HepG2 (cell line): ENCODE data around the gene TRIM36. TPM values are rescaled to one million over a fixed set of nuclear protein-coding genes. Genes with fewer than 3 reads are reported as not detected.

Experiments used
- ATAC-seq: fragments of 200-7000 bp; cut with Tn5 transposase; 3 replicates; pipeline ENCODE4 v1.9.1; 2020; ENCODE audit warnings: mild to moderate bottlenecking, moderate library complexity
- BruUV-seq: library from RNA; stranded (reverse); fragments of 400-500 nt; replicated peaks from 2 replicates; lab custom pipeline; 2021; lab: Mats Ljungman, UMichigan
- CTCF ChIA-PET: fragments of 300-600 bp; formaldehyde crosslinking; extraction: SDS; loops from one replicate; lab custom pipeline; 2021; ENCODE audit warnings: low total read pairs, inconsistent platforms, low intra/inter-chr PET ratio; lab: Yijun Ruan, JAX
- POLR2A ChIA-PET: fragments of 350-600 bp; sonication (Branson Sonifier 250); formaldehyde crosslinking; loops from one replicate; lab custom pipeline; 2020; ENCODE audit warnings: antibody characterized with exemption, inconsistent platforms; lab: Yijun Ruan, JAX
- DNase-seq: peaks from one replicate; pipeline ENCODE4 v3.0.0-alpha.2; 2015; ENCODE audit warnings: low spot score
- FAIRE-seq: peaks from 3 replicates; lab custom pipeline; 2011; peaks lifted over from hg19 to GRCh38; lab: Jason Lieb, UNC
- H2AFZ ChIP-seq: one replicate; pipeline ENCODE4 v1.6.1; 2011; ENCODE audit warnings: low read length, inconsistent platforms
- H3K27ac ChIP-seq: fragments of 300-600 bp; 3 replicates; pipeline ENCODE4 v1.8.0; 2011; ENCODE audit warnings: mixed run types, mild to moderate bottlenecking, mixed read lengths, low read length, inconsistent platforms; ENCODE audit not compliant: insufficient read depth; ENCODE audit errors: extremely low read length
- H3K27me3 ChIP-seq, 2 experiments: fragments of 200-600 bp in 1 of 2; 2 replicates in 1 of 2; 3 replicates in 1 of 2; pipeline versions ENCODE4 v1.6.0 to v1.8.0; 2011; ENCODE audit warnings: low read length in 2 of 2, mild to moderate bottlenecking in 2 of 2, moderate library complexity in 2 of 2, inconsistent platforms in 1 of 2; ENCODE audit not compliant: insufficient read depth in 2 of 2, control insufficient read depth in 1 of 2
- H3K36me3 ChIP-seq, 2 experiments: fragments of 200-600 bp in 1 of 2; replicated peaks in 1 of 2; 2 replicates in 1 of 2; 3 replicates in 1 of 2; pipeline versions ENCODE4 v1.5.1 to v1.8.0; 2011; ENCODE audit warnings: low read length in 2 of 2, inconsistent platforms in 1 of 2; ENCODE audit not compliant: insufficient read depth in 2 of 2, control insufficient read depth in 1 of 2
- H3K4me1 ChIP-seq: 2 replicates; pipeline ENCODE4 v1.5.1; 2012; ENCODE audit warnings: low read length, inconsistent platforms; ENCODE audit not compliant: insufficient read depth
- H3K4me2 ChIP-seq: 2 replicates; pipeline ENCODE4 v1.6.0; 2011; ENCODE audit warnings: low read depth, low read length, inconsistent platforms
- H3K4me3 ChIP-seq, 3 experiments: fragments of 200-600 bp in 1 of 3; sonication (generic), shearing (Covaris generic) in 1 of 3; replicated peaks in 1 of 3; 2 replicates each; pipeline ENCODE4 v1.5.1; 2011 to 2016; ENCODE audit warnings: low read length in 3 of 3, inconsistent platforms in 2 of 3, low read depth in 2 of 3, mild to moderate bottlenecking in 2 of 3, control low read depth in 1 of 3, mixed read lengths in 1 of 3; ENCODE audit not compliant: insufficient read depth in 1 of 3
- H3K79me2 ChIP-seq: one replicate; pipeline ENCODE4 v1.6.1; 2011; ENCODE audit warnings: low read length, inconsistent platforms; ENCODE audit not compliant: insufficient read depth
- H3K9ac ChIP-seq: 2 replicates; pipeline ENCODE4 v1.6.0; 2011; ENCODE audit warnings: mild to moderate bottlenecking, low read depth, low read length, inconsistent platforms; ENCODE audit not compliant: insufficient read depth
- H3K9me3 ChIP-seq: 2 replicates; pipeline ENCODE4 v1.5.1; 2012; ENCODE audit warnings: mild to moderate bottlenecking, low read length
- H4K20me1 ChIP-seq: 2 replicates; pipeline ENCODE4 v1.6.0; 2011; ENCODE audit warnings: inconsistent platforms, mild to moderate bottlenecking, low read length, moderate library complexity; ENCODE audit not compliant: insufficient read depth
- ATRX ChIP-seq: sonication (generic); formaldehyde crosslinking; IDR thresholded peaks from 2 replicates; pipeline ENCODE4 v1.4.0; 2020; ENCODE audit warnings: missing genetic modification reagents, borderline replicate concordance
- EHMT2 ChIP-seq: fragments of 200-600 bp; sonication (generic); IDR thresholded peaks from 2 replicates; pipeline ENCODE4 v1.7.0; 2017; ENCODE audit warnings: antibody characterized with exemption, low read depth, low read length, borderline replicate concordance
- EZH2 ChIP-seq: conservative IDR thresholded peaks from 2 replicates; pipeline ENCODE4 v1.6.1; 2012; ENCODE audit warnings: mild to moderate bottlenecking, low read depth, low read length, moderate library complexity
- IKZF1 ChIP-seq: fragments of 450-650 bp; IDR thresholded peaks from 2 replicates; pipeline ENCODE4 v1.7.1; 2016
- JARID2 ChIP-seq: sonication (generic); formaldehyde crosslinking; IDR thresholded peaks from 2 replicates; pipeline ENCODE4 v1.8.1; 2023; ENCODE audit warnings: missing genetic modification reagents, inconsistent platforms; ENCODE audit not compliant: insufficient replicate concordance
- KDM6A ChIP-seq: IDR thresholded peaks from 2 replicates; pipeline ENCODE4 v1.6.1; 2016; ENCODE audit warnings: low read depth
- KLF11 ChIP-seq: IDR thresholded peaks from 2 replicates; pipeline ENCODE4 v1.6.1; 2016; ENCODE audit warnings: missing compliant biosample characterization
- RNF2 ChIP-seq: fragments of 450-650 bp; conservative IDR thresholded peaks from 2 replicates; pipeline ENCODE4 v1.6.1; 2016; ENCODE audit warnings: low read depth
- SALL2 ChIP-seq: sonication (generic); formaldehyde crosslinking; IDR thresholded peaks from 2 replicates; pipeline ENCODE4 v1.8.1; 2023; ENCODE audit warnings: mild to moderate bottlenecking, missing genetic modification reagents, inconsistent platforms
- TCF7L2 ChIP-seq: IDR thresholded peaks from 2 replicates; pipeline ENCODE4 v1.6.1; 2011; ENCODE audit warnings: mild to moderate bottlenecking, low read depth, low read length, moderate library complexity
- XBP1 ChIP-seq: sonication (generic); formaldehyde crosslinking; IDR thresholded peaks from 2 replicates; pipeline ENCODE4 v1.5.0; 2020; ENCODE audit warnings: missing genetic modification reagents
- ZNF225 ChIP-seq: sonication (generic); formaldehyde crosslinking; IDR thresholded peaks from 2 replicates; pipeline ENCODE4 v1.4.0; 2020; ENCODE audit warnings: mild to moderate bottlenecking, missing genetic modification reagents
- WGBS: methylation state at CpG from one replicate; pipeline ENCODE4 v1.1.6; 2017; ENCODE audit warnings: low lambda C conversion rate; 5-methylcytosine and 5-hydroxymethylcytosine counted together
- in situ Hi-C: cut with HindIII; loops from 2 replicates; pipeline ENCODE4 v1.10.0; 2017; ENCODE audit warnings: low pct_unique_long_range_greater_than_20kb; ENCODE audit not compliant: extremely low pct_ligation_motif_present
- intact Hi-C: fragments of 100-400 bp; cut with micrococcal nuclease; formaldehyde crosslinking; loops from one replicate; pipeline ENCODE4 v1.10.0; 2022; ENCODE audit not compliant: unreplicated experiment
- polyA plus RNA-seq, 8 experiments: library from polyadenylated mRNA; depleted of rRNA in 3 of 8; stranded (reverse) in 7 of 8; unstranded in 1 of 8; fragments of >200 nt; fragmentation: Illumina TruSeq in 4 of 8; extraction: Trizol in 4 of 8; gene quantifications; 2 replicates each; pipeline versions ENCODE4 v1.2.1 to v1.2.3, GENCODE V29; 2011 to 2016; ENCODE audit warnings: low read depth in 4 of 8, missing spikeins in 1 of 8, mixed read lengths in 1 of 8; ENCODE audit not compliant: insufficient read depth in 1 of 8
- total RNA-seq, 5 experiments: library from RNA; depleted of rRNA; stranded (reverse); fragments of >200 nt; fragmentation: Illumina TruSeq; extraction: Trizol; gene quantifications; 2 replicates each; pipeline ENCODE4 v1.2.3, GENCODE V29; 2016; ENCODE audit warnings: low read depth in 1 of 5
- TF ChIP-seq, protein P1 (sequence below): sonication (generic); formaldehyde crosslinking; IDR thresholded peaks from 2 replicates; pipeline ENCODE4 v1.4.0; 2020; ENCODE audit warnings: mild to moderate bottlenecking, missing genetic modification reagents, borderline replicate concordance
- TF ChIP-seq, protein P2 (sequence below): sonication (generic); formaldehyde crosslinking; conservative IDR thresholded peaks from 2 replicates; pipeline ENCODE4 v1.4.0; 2020; ENCODE audit warnings: mild to moderate bottlenecking, missing genetic modification reagents, moderate library complexity
- TF ChIP-seq, protein P3 (sequence below): sonication (generic); formaldehyde crosslinking; IDR thresholded peaks from 2 replicates; pipeline ENCODE4 v1.8.0; 2022; ENCODE audit warnings: mild to moderate bottlenecking, missing genetic modification reagents

The TRIM36 gene
- total and polyA plus RNA-seq, 2 of the 13 experiments (the other 11 are each of a cell fraction or from before 2014, with no cell fraction given) = 1.7 to 2.4 TPM

DNA sequence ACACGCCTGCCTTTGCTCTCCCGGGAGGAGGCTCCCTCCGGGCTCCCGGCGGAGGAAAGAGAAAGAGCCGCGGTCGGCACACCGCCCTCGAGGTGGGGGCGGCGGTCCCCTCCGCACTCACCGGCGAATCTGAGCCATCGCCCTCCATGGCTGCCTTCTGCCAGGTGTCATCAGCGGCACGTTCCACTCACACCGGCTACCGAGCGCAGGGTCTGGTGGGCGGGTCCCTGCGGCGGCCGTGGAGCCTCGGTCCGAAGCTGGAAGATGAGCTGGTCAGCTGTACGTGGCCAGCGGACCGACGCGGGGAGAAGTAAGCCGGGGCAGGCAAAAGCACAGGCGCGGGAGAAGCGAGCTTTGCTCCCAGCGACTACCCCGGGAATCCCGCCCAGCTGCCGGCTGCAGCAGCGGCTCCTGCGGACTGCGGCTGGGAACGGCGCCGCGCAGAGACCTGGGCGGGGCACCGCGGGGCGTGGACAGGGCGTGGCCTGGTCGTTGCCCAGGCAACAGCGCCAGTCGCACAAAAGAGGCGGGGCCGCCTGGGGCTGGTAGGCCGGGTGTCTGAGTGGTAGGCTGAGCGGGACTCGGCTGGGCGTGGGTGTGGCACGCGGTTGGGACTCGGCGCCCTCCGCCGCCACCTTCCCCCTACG is at the start of gene TRIM36 (continued):
- TF ChIP-seq, protein P1, sequence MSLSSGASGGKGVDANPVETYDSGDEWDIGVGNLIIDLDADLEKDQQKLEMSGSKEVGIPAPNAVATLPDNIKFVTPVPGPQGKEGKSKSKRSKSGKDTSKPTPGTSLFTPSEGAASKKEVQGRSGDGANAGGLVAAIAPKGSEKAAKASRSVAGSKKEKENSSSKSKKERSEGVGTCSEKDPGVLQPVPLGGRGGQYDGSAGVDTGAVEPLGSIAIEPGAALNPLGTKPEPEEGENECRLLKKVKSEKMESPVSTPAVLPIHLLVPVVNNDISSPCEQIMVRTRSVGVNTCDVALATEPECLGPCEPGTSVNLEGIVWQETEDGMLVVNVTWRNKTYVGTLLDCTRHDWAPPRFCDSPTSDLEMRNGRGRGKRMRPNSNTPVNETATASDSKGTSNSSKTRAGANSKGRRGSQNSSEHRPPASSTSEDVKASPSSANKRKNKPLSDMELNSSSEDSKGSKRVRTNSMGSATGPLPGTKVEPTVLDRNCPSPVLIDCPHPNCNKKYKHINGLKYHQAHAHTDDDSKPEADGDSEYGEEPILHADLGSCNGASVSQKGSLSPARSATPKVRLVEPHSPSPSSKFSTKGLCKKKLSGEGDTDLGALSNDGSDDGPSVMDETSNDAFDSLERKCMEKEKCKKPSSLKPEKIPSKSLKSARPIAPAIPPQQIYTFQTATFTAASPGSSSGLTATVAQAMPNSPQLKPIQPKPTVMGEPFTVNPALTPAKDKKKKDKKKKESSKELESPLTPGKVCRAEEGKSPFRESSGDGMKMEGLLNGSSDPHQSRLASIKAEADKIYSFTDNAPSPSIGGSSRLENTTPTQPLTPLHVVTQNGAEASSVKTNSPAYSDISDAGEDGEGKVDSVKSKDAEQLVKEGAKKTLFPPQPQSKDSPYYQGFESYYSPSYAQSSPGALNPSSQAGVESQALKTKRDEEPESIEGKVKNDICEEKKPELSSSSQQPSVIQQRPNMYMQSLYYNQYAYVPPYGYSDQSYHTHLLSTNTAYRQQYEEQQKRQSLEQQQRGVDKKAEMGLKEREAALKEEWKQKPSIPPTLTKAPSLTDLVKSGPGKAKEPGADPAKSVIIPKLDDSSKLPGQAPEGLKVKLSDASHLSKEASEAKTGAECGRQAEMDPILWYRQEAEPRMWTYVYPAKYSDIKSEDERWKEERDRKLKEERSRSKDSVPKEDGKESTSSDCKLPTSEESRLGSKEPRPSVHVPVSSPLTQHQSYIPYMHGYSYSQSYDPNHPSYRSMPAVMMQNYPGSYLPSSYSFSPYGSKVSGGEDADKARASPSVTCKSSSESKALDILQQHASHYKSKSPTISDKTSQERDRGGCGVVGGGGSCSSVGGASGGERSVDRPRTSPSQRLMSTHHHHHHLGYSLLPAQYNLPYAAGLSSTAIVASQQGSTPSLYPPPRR (CRISPR knock-in tag) = no peak
- TF ChIP-seq IKZF1 (no peak), EHMT2 (no peak), EZH2 (no peak), KDM6A (CRISPR knock-in tag) (no peak), TCF7L2 (no peak)

DNA sequence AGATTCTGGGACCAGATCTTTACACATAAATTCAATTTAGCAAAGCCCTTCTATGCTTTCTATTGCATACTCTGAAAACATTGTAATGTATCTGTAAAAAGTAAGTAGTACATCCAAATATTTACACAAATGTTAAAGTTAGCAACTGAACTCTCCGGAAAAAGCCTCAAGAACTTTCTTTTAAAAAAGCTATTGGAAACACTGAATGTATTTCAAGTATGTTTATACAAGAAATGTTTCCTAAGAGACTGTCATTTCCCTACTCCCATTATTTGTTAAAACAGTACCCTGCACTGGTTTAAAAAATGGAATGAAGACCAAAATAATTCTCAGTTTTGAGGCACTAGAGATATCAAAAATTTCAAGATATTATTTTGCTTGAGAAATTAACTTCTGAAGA is 44.8 kb upstream of the TRIM36 start:
- no peaks in the 10 kb centered on the region for H3K79me2 ChIP-seq
- BruUV-seq = no TSS peak
- DNase-seq = no peak
- intact Hi-C loops (no loop called here), in situ Hi-C loops (no loop called here)
- no peaks in the 10 kb centered on the region for H3K9me3 ChIP-seq
- ChIA-PET POLR2A (no interaction called here), CTCF (no interaction called here)
- H4K20me1 ChIP-seq = no peaks in the 10 kb centered on the region
- no peak for FAIRE-seq
- peaks cover 6% of the 10 kb centered on the region; the same call in 1 of the 2 replicates for H3K4me1 ChIP-seq
- H3K4me2 ChIP-seq = no peak overlapping the region
- no peak overlapping the region for H2AFZ ChIP-seq
- H3K4me3 ChIP-seq = no peak overlapping the region
- peaks cover 4 to 23% of the 10 kb centered on the region in 2 experiments; a peak in 4 of 5 replicates for H3K36me3 ChIP-seq
- no peak overlapping the region for H3K27ac ChIP-seq
- WGBS = 49% methylated on average over 1 of the region's 1 CpG
- H3K9ac ChIP-seq = no peak overlapping the region
- no peaks in the 10 kb centered on the region for H3K27me3 ChIP-seq
- ATAC-seq = no peak
- TF ChIP-seq SALL2 (no peak), ZNF225 (no peak), ATRX (CRISPR knock-in tag) (no peak), KLF11 (no peak), XBP1 (CRISPR knock-in tag) (no peak), RNF2 (no peak), JARID2 (CRISPR knock-in tag) (no peak)
- TF ChIP-seq, protein P2, sequence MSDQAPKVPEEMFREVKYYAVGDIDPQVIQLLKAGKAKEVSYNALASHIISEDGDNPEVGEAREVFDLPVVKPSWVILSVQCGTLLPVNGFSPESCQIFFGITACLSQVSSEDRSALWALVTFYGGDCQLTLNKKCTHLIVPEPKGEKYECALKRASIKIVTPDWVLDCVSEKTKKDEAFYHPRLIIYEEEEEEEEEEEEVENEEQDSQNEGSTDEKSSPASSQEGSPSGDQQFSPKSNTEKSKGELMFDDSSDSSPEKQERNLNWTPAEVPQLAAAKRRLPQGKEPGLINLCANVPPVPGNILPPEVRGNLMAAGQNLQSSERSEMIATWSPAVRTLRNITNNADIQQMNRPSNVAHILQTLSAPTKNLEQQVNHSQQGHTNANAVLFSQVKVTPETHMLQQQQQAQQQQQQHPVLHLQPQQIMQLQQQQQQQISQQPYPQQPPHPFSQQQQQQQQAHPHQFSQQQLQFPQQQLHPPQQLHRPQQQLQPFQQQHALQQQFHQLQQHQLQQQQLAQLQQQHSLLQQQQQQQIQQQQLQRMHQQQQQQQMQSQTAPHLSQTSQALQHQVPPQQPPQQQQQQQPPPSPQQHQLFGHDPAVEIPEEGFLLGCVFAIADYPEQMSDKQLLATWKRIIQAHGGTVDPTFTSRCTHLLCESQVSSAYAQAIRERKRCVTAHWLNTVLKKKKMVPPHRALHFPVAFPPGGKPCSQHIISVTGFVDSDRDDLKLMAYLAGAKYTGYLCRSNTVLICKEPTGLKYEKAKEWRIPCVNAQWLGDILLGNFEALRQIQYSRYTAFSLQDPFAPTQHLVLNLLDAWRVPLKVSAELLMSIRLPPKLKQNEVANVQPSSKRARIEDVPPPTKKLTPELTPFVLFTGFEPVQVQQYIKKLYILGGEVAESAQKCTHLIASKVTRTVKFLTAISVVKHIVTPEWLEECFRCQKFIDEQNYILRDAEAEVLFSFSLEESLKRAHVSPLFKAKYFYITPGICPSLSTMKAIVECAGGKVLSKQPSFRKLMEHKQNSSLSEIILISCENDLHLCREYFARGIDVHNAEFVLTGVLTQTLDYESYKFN (CRISPR knock-in tag) = no peak
- TF ChIP-seq, protein P3, sequence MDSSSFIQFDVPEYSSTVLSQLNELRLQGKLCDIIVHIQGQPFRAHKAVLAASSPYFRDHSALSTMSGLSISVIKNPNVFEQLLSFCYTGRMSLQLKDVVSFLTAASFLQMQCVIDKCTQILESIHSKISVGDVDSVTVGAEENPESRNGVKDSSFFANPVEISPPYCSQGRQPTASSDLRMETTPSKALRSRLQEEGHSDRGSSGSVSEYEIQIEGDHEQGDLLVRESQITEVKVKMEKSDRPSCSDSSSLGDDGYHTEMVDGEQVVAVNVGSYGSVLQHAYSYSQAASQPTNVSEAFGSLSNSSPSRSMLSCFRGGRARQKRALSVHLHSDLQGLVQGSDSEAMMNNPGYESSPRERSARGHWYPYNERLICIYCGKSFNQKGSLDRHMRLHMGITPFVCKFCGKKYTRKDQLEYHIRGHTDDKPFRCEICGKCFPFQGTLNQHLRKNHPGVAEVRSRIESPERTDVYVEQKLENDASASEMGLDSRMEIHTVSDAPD (CRISPR knock-in tag) = no peak
